Calu3 (cell line): ENCODE measurements around the gene FBXW8. TPM values are rescaled to one million over a fixed set of nuclear protein-coding genes. Genes with fewer than 3 reads are reported as not detected.

Experiments used
- BruUV-seq: library from RNA; stranded (reverse); fragments of 400-500 nt; replicated peaks from 2 replicates; lab custom pipeline; 2021; lab: Mats Ljungman, UMichigan
- CTCF ChIA-PET: fragments of 300-600 bp; sonication (Branson Sonifier 250); formaldehyde crosslinking; loops from one replicate; lab custom pipeline; 2022; ENCODE audit warnings: antibody characterized with exemption; lab: Charles Lee
- DNase-seq: peaks from one replicate; pipeline ENCODE4 v3.0.0; 2022
- H3K27ac Mint-ChIP-seq: one replicate; pipeline ENCODE4 v1.8.0; 2022; ENCODE audit warnings: mixed read lengths; ENCODE audit not compliant: unreplicated experiment
- H3K27me3 Mint-ChIP-seq: one replicate; pipeline ENCODE4 v1.8.0; 2022; ENCODE audit warnings: mixed read lengths; ENCODE audit not compliant: unreplicated experiment
- H3K36me3 Mint-ChIP-seq: one replicate; pipeline ENCODE4 v1.8.0; 2022; ENCODE audit warnings: mild to moderate bottlenecking, moderate library complexity, mixed read lengths; ENCODE audit not compliant: insufficient read depth, unreplicated experiment
- H3K4me1 Mint-ChIP-seq: one replicate; pipeline ENCODE4 v1.8.0; 2022; ENCODE audit warnings: mild to moderate bottlenecking, low read depth, mixed read lengths; ENCODE audit not compliant: unreplicated experiment
- H3K4me3 Mint-ChIP-seq: one replicate; pipeline ENCODE4 v1.8.0; 2022; ENCODE audit warnings: mild to moderate bottlenecking, low read depth, moderate library complexity, mixed read lengths; ENCODE audit not compliant: unreplicated experiment
- H3K9me3 Mint-ChIP-seq: one replicate; pipeline ENCODE4 v1.8.0; 2022; ENCODE audit warnings: low read depth, mixed read lengths; ENCODE audit not compliant: unreplicated experiment
- CTCF ChIP-seq: fragments of 200-600 bp; IDR thresholded peaks from one replicate; pipeline ENCODE4 v1.8.0; 2022; ENCODE audit warnings: antibody characterized with exemption; ENCODE audit not compliant: unreplicated experiment
- intact Hi-C: fragments of 100-400 bp; cut with micrococcal nuclease; formaldehyde crosslinking; loops from one replicate; pipeline ENCODE4 v1.10.0; 2022; ENCODE audit not compliant: unreplicated experiment
- total RNA-seq: library from RNA; stranded (reverse); gene quantifications from 2 replicates; pipeline ENCODE4 v1.2.3, GENCODE V29; 2022

Gene FBXW8
- total RNA-seq, 1 experiment from 2014 or later = 18.2 TPM

DNA sequence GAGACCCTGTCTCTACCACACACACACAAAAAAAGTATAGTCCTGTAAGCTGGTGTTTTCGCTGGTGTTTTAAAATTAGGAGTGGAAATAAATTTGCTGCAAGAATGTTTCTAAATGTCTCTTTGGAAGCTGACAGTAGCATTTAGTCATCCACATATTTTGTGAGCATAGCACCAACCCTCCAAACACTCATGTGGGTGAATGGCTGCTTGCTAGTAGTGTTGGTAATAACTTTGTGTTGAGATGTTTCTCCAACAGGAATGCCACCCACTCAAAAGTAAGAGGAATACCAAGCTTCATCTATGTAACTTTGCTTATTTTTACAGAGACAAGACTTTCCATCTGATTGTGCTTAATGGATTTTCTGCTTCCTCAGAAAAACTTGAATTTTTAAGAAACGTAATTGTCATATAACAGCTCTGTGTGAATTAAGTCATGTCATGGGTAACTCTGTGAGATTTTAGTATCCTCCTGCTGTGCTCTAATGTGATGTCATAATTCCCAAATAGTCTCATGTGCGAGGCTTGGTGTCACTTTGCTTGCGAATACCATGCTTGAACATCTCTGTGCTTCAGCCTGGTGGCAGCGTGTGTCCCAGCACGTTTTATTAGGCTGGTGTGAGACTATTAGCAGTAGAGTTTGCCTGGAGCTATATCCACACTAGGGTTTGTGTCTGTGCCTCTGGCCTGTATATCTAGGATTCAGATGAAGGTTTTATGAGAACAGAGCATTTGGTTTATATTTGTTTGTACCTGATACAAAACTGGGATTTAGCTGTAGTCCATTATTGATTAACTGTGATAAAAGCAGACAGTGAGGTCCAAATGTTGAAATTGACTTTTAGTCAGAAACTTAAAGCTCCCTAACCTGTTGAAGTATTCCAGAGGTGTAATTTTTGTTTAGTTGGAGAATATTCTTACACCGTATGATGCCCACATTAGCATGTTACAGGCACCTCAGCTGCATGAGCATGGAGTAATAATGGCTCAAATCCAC lies 80.5 kb downstream of the FBXW8 start:
- no peaks in the 10 kb centered on the region for H3K9me3 Mint-ChIP-seq
- no peak overlapping the region for H3K4me3 Mint-ChIP-seq
- intact Hi-C loops = no loop called here
- no peak overlapping the region for H3K27ac Mint-ChIP-seq
- BruUV-seq = no TSS peak
- CTCF ChIA-PET = no interaction called here
- peaks cover 43% of the 10 kb centered on the region for H3K36me3 Mint-ChIP-seq
- TF ChIP-seq CTCF = no peak
- no peak for DNase-seq
- H3K27me3 Mint-ChIP-seq = no peaks in the 10 kb centered on the region
- H3K4me1 Mint-ChIP-seq = no peaks in the 10 kb centered on the region

GRCh38 chr12:116996093-116996492 lies 85.3 kb downstream of the FBXW8 start:
- CTCF ChIA-PET = no interaction called here
- no peaks in the 10 kb centered on the region for H3K9me3 Mint-ChIP-seq
- peaks cover 53% of the 10 kb centered on the region for H3K36me3 Mint-ChIP-seq
- no peaks in the 10 kb centered on the region for H3K4me1 Mint-ChIP-seq
- no peaks in the 10 kb centered on the region for H3K27me3 Mint-ChIP-seq
- no peak overlapping the region for H3K27ac Mint-ChIP-seq
- DNase-seq = no peak
- H3K4me3 Mint-ChIP-seq = no peak overlapping the region
- BruUV-seq = no TSS peak
- intact Hi-C loops = no loop called here
- no peak for TF ChIP-seq CTCF

DNA sequence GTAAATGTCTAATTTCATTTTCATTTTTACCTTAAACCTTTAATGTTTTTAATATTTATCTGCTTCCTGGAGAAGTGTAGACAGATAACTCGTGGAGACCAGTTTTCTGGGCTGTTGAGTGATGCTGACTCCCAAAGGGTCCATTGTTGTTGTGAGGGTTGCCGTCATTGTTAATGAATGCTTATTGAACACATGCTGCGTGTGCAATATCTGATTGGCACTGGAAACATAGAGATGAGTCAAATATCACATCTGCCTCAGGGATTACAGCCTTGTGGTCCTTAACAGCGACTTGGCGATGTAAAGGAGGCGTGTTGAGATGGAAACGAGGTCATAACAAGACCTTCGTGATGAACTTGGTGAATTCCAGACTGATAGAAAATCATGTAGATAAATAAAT lies 85.9 kb downstream of the FBXW8 start:
- no peak for DNase-seq
- TF ChIP-seq CTCF = no peak
- no peaks in the 10 kb centered on the region for H3K9me3 Mint-ChIP-seq
- H3K27me3 Mint-ChIP-seq = no peaks in the 10 kb centered on the region
- intact Hi-C loops = no loop called here
- BruUV-seq = no TSS peak
- no peak overlapping the region for H3K27ac Mint-ChIP-seq
- H3K36me3 Mint-ChIP-seq = peaks cover 58% of the 10 kb centered on the region
- CTCF ChIA-PET = no interaction called here
- H3K4me1 Mint-ChIP-seq = no peaks in the 10 kb centered on the region
- H3K4me3 Mint-ChIP-seq = no peak overlapping the region

GRCh38 chr12:116999066-116999465 lies 88.3 kb downstream of the FBXW8 start:
- intact Hi-C loops = no loop called here
- TF ChIP-seq CTCF = no peak
- no peaks in the 10 kb centered on the region for H3K27me3 Mint-ChIP-seq
- CTCF ChIA-PET = no interaction called here
- H3K36me3 Mint-ChIP-seq = peaks cover 73% of the 10 kb centered on the region
- H3K4me3 Mint-ChIP-seq = no peak overlapping the region
- H3K27ac Mint-ChIP-seq = peak overlapping the region; percentile 21
- no TSS peak for BruUV-seq
- H3K9me3 Mint-ChIP-seq = no peaks in the 10 kb centered on the region
- no peaks in the 10 kb centered on the region for H3K4me1 Mint-ChIP-seq
- DNase-seq = no peak
